Prostate gland (tissue), 2 donors: ENCODE results near the gene GHRH. TPM values are rescaled to one million over a fixed set of nuclear protein-coding genes. Genes with fewer than 3 reads are reported as not detected.

Source experiments
- DNase-seq: peaks from one replicate; pipeline ENCODE4 v3.0.0-alpha.2; 2019; ENCODE audit warnings: low spot score
- H3K27ac ChIP-seq, 2 donors: fragments of 200-600 bp; sonication (generic); 2 replicates each; pipeline ENCODE4 v1.5.1; 2017 to 2019
- H3K27me3 ChIP-seq: fragments of 200-600 bp; sonication (generic); replicated peaks from 2 replicates; pipeline ENCODE4 v1.5.1; 2019; ENCODE audit not compliant: insufficient read depth
- H3K36me3 ChIP-seq, 2 donors: fragments of 200-600 bp; sonication (generic); 1 replicate in 1 of 2; 2 replicates in 1 of 2; pipeline versions ENCODE4 v1.5.1 to v1.8.1; 2017 to 2019
- H3K4me1 ChIP-seq: fragments of 200-600 bp; sonication (generic); replicated peaks from 2 replicates; pipeline ENCODE4 v1.5.1; 2019
- H3K4me3 ChIP-seq, 2 donors: fragments of 200-600 bp; sonication (generic); 2 replicates each; pipeline ENCODE4 v1.5.1; 2017 to 2019
- H3K9me3 ChIP-seq: fragments of 200-600 bp; sonication (generic); 2 replicates; pipeline ENCODE4 v1.5.1; 2017
- POLR2A ChIP-seq: fragments of 450-650 bp; IDR thresholded peaks from one replicate; pipeline ENCODE4 v1.6.1; 2016; ENCODE audit warnings: antibody characterized with exemption, mild to moderate bottlenecking
- POLR2AphosphoS5 ChIP-seq: sonication (generic); formaldehyde crosslinking; IDR thresholded peaks from one replicate; pipeline ENCODE4 v1.6.1; 2017; ENCODE audit warnings: antibody characterized with exemption
- WGBS: methylation state at CpG from one replicate; pipeline ENCODE4 v1.1.5; 2018; 5-methylcytosine and 5-hydroxymethylcytosine counted together
- intact Hi-C: fragments of 100-400 bp; cut with DNase I; formaldehyde crosslinking; loops from one replicate; pipeline ENCODE4 v1.14.2; 2022
- total RNA-seq, 2 donors: library from RNA; depleted of rRNA; stranded (reverse); fragments of >200 nt; gene quantifications; one replicate each; pipeline ENCODE4 v1.1.0, GENCODE V29; 2016
- TF ChIP-seq, protein P1 (sequence below), 4 experiments: fragments of 200-600 bp in 2 of 4; fragments of 450-650 bp in 2 of 4; sonication (generic) in 2 of 4; IDR thresholded peaks; 1 replicate in 3 of 4; 2 replicates in 1 of 4; pipeline ENCODE4 v1.5.1; 2016 to 2019; ENCODE audit warnings: antibody characterized with exemption in 4 of 4, mild to moderate bottlenecking in 2 of 4, moderate library complexity in 2 of 4

GHRH gene
- total RNA-seq, 2 donors from 2014 or later, result not detected

GRCh38 chr20:37204056-37204455 is 57.6 kb downstream of the GHRH start:
- no peak for TF ChIP-seq POLR2AphosphoS5
- no peak for TF ChIP-seq POLR2A
- TF ChIP-seq, protein P1, sequence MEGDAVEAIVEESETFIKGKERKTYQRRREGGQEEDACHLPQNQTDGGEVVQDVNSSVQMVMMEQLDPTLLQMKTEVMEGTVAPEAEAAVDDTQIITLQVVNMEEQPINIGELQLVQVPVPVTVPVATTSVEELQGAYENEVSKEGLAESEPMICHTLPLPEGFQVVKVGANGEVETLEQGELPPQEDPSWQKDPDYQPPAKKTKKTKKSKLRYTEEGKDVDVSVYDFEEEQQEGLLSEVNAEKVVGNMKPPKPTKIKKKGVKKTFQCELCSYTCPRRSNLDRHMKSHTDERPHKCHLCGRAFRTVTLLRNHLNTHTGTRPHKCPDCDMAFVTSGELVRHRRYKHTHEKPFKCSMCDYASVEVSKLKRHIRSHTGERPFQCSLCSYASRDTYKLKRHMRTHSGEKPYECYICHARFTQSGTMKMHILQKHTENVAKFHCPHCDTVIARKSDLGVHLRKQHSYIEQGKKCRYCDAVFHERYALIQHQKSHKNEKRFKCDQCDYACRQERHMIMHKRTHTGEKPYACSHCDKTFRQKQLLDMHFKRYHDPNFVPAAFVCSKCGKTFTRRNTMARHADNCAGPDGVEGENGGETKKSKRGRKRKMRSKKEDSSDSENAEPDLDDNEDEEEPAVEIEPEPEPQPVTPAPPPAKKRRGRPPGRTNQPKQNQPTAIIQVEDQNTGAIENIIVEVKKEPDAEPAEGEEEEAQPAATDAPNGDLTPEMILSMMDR (IDR thresholded peaks at IDR 0.05), result no peak
- no peak overlapping the region for H3K27ac ChIP-seq
- peaks cover 3 to 10% of the 10 kb centered on the region in 2 donors for H3K36me3 ChIP-seq
- no peak for DNase-seq
- WGBS, result 79% methylated on average over 3 of the region's 3 CpGs
- intact Hi-C loops, result no loop called here
- no peaks in the 10 kb centered on the region for H3K27me3 ChIP-seq
- no peak overlapping the region for H3K4me3 ChIP-seq
- no peaks in the 10 kb centered on the region for H3K4me1 ChIP-seq
- no peaks in the 10 kb centered on the region for H3K9me3 ChIP-seq

- H3K4me3 ChIP-seq, result no peak overlapping the region
- H3K27me3 ChIP-seq, result no peaks in the 10 kb centered on the region
- no peaks in the 10 kb centered on the region for H3K4me1 ChIP-seq
- intact Hi-C loops, result no loop called here
- H3K27ac ChIP-seq, result no peak overlapping the region
- H3K9me3 ChIP-seq, result no peaks in the 10 kb centered on the region
- 75% methylated on average over 6 of the region's 6 CpGs for WGBS
- TF ChIP-seq POLR2A (no peak), POLR2AphosphoS5 (no peak)
- TF ChIP-seq, protein P1 (IDR thresholded peaks at IDR 0.05), result peak; percentile 38 to 67 (median 49)
- DNase-seq, result peak; percentile 11
- H3K36me3 ChIP-seq, result peaks cover 0 to 10% of the 10 kb centered on the region in 2 donors
These were observed 59.2 kb downstream of the GHRH start for GRCh38 chr20:37202267-37202943.

DNA sequence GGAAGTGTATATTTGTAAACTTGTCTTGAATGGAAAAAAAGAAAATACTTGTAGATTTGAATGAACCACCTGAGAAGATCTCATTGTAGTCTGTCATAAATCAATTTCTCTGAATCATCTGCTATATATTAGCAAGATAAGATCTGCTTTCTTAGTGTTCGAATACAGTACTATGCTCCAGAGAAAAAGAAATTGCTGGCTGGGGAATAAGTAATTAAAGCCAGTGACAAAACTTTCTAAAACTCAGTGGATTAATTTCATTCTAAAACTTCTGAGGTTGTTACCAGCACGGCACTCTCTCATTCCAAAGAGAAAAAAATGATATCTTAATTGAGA is 59.8 kb downstream of the GHRH start:
- no peaks in the 10 kb centered on the region for H3K4me1 ChIP-seq
- H3K27ac ChIP-seq, result no peak overlapping the region
- no peak for TF ChIP-seq POLR2AphosphoS5
- TF ChIP-seq POLR2A, result no peak
- 68% methylated on average over 2 of the region's 2 CpGs for WGBS
- H3K9me3 ChIP-seq, result no peaks in the 10 kb centered on the region
- H3K27me3 ChIP-seq, result no peaks in the 10 kb centered on the region
- intact Hi-C loops, result no loop called here
- H3K4me3 ChIP-seq, result no peak overlapping the region
- DNase-seq, result no peak
- peaks cover 0 to 10% of the 10 kb centered on the region in 2 donors for H3K36me3 ChIP-seq

Other genes with a start within 250 kb of the GHRH start
- gene RBL1, start 165.8 kb downstream of the GHRH start, total RNA-seq, result 1 to 10 TPM; 8.2 to 9.7 TPM
- gene RPN2, start 82.5 kb downstream of the GHRH start, total RNA-seq, result 100 to 1,000 TPM; 246 to 267 TPM
- gene MROH8, start 82.3 kb downstream of the GHRH start, total RNA-seq, result 10 to 100 TPM in 1 of 2 donors, 1 to 10 TPM in 1; 5.2 to 16.7 TPM
- 10 to 100 TPM; 28.9 to 39.4 TPM for gene MANBAL, start 27.8 kb upstream of the GHRH start, total RNA-seq
- gene SRC, start 84.3 kb upstream of the GHRH start, total RNA-seq, result 100 to 1,000 TPM in 1 of 2 donors, 10 to 100 TPM in 1; 61.2 to 149 TPM